H9 (cell line): ENCODE measurements around the gene ASPM. TPM values are rescaled to one million over a fixed set of nuclear protein-coding genes. Genes with fewer than 3 reads are reported as not detected.

Experiments
- DNase-seq: peaks from one replicate; pipeline ENCODE4 v3.0.0-alpha.2; 2017
- H2AFZ ChIP-seq: one replicate; pipeline ENCODE4 v1.6.1; 2013; ENCODE audit warnings: mild to moderate bottlenecking, low read length, control low read depth, moderate library complexity
- H2AK5ac ChIP-seq: 2 replicates; pipeline ENCODE4 v1.6.1; 2013; ENCODE audit warnings: low read length, control low read depth, mixed read lengths; ENCODE audit not compliant: insufficient read length
- H2BK120ac ChIP-seq: one replicate; pipeline ENCODE4 v1.6.1; 2013; ENCODE audit warnings: low read depth, mild to moderate bottlenecking, low read length, control low read depth, inconsistent platforms; ENCODE audit not compliant: poor library complexity, severe bottlenecking
- H2BK12ac ChIP-seq: 2 replicates; pipeline ENCODE4 v1.6.1; 2013; ENCODE audit warnings: low read length, control low read depth, mixed read lengths, low read depth; ENCODE audit not compliant: insufficient read length
- H2BK15ac ChIP-seq: 2 replicates; pipeline ENCODE4 v1.6.1; 2013; ENCODE audit warnings: low read depth, low read length, control low read depth
- H2BK20ac ChIP-seq: one replicate; pipeline ENCODE4 v1.6.1; 2013; ENCODE audit warnings: low read depth, mild to moderate bottlenecking, low read length, control low read depth, inconsistent platforms; ENCODE audit not compliant: poor library complexity, severe bottlenecking
- H2BK5ac ChIP-seq: 2 replicates; pipeline ENCODE4 v1.6.1; 2013; ENCODE audit warnings: low read length, control low read depth, mixed read lengths; ENCODE audit not compliant: insufficient read length
- H3K14ac ChIP-seq: 2 replicates; pipeline ENCODE4 v1.6.1; 2013; ENCODE audit warnings: low read length, control low read depth; ENCODE audit not compliant: insufficient read depth
- H3K18ac ChIP-seq: 2 replicates; pipeline ENCODE4 v1.6.1; 2013; ENCODE audit warnings: low read depth, mild to moderate bottlenecking, mixed read lengths, low read length, control low read depth; ENCODE audit not compliant: insufficient read length
- H3K23ac ChIP-seq: 2 replicates; pipeline ENCODE4 v1.6.1; 2013; ENCODE audit warnings: low read length, control low read depth, mixed read lengths, low read depth; ENCODE audit not compliant: insufficient read length
- H3K23me2 ChIP-seq: 2 replicates; pipeline ENCODE4 v1.6.1; 2013; ENCODE audit warnings: low read depth, mild to moderate bottlenecking, mixed read lengths, low read length, control low read depth; ENCODE audit not compliant: insufficient read length, poor library complexity, severe bottlenecking
- H3K27ac ChIP-seq: 2 replicates; pipeline ENCODE4 v1.5.1; 2013; ENCODE audit warnings: low read length, control low read depth, mixed read lengths, low read depth; ENCODE audit not compliant: insufficient read length
- H3K27me3 ChIP-seq: 2 replicates; pipeline ENCODE4 v1.6.1; 2013; ENCODE audit warnings: low read length, control low read depth, inconsistent platforms; ENCODE audit not compliant: insufficient read depth
- H3K4ac ChIP-seq: 2 replicates; pipeline ENCODE4 v1.6.1; 2013; ENCODE audit warnings: low read depth, mild to moderate bottlenecking, control low read depth, inconsistent platforms, low read length, moderate library complexity
- H3K4me1 ChIP-seq: 2 replicates; pipeline ENCODE4 v1.6.1; 2013; ENCODE audit warnings: low read length, control low read depth, inconsistent platforms; ENCODE audit not compliant: insufficient read depth
- H3K4me2 ChIP-seq: 2 replicates; pipeline ENCODE4 v1.6.1; 2013; ENCODE audit warnings: low read length, control low read depth, mixed read lengths; ENCODE audit not compliant: insufficient read length, insufficient read depth
- H3K56ac ChIP-seq: 2 replicates; pipeline ENCODE4 v1.6.1; 2013; ENCODE audit warnings: low read depth, mild to moderate bottlenecking, mixed read lengths, low read length, control low read depth; ENCODE audit not compliant: insufficient read length
- H3K79me1 ChIP-seq: 2 replicates; pipeline ENCODE4 v1.6.1; 2013; ENCODE audit warnings: low read depth, mild to moderate bottlenecking, moderate library complexity, low read length, control low read depth, inconsistent platforms; ENCODE audit not compliant: insufficient read depth, poor library complexity, severe bottlenecking
- H3K79me2 ChIP-seq: 2 replicates; pipeline ENCODE4 v1.6.1; 2013; ENCODE audit warnings: low read length, control low read depth, inconsistent platforms; ENCODE audit not compliant: insufficient read depth
- H3K9ac ChIP-seq: 2 replicates; pipeline ENCODE4 v1.6.1; 2013; ENCODE audit warnings: low read length, control low read depth, mixed read lengths; ENCODE audit not compliant: insufficient read length; ENCODE audit errors: extremely low read depth
- H3K9me3 ChIP-seq: one replicate; pipeline ENCODE4 v1.6.1; 2013; ENCODE audit warnings: low read depth, low read length, inconsistent platforms; ENCODE audit not compliant: control insufficient read depth
- H3T11ph ChIP-seq: one replicate; pipeline ENCODE4 v1.6.1; 2013; ENCODE audit warnings: mild to moderate bottlenecking, low read length, control low read depth, inconsistent platforms
- H4K20me1 ChIP-seq: one replicate; pipeline ENCODE4 v1.6.1; 2013; ENCODE audit not compliant: control insufficient read depth, insufficient read length, insufficient read depth
- H4K5ac ChIP-seq: 2 replicates; pipeline ENCODE4 v1.6.1; 2013; ENCODE audit warnings: low read depth, mild to moderate bottlenecking, mixed read lengths, low read length, control low read depth; ENCODE audit not compliant: insufficient read length
- H4K8ac ChIP-seq: replicated peaks from 2 replicates; pipeline ENCODE4 v1.6.1; 2013; ENCODE audit warnings: low read length, control low read depth, mixed read lengths, low read depth; ENCODE audit not compliant: insufficient read length
- H4K91ac ChIP-seq: 2 replicates; pipeline ENCODE4 v1.6.1; 2013; ENCODE audit warnings: low read depth, mild to moderate bottlenecking, moderate library complexity, mixed read lengths, low read length, control low read depth; ENCODE audit not compliant: insufficient read length
- H3K27ac Mint-ChIP-seq, 3 experiments: 2 replicates in 2 of 3; 3 replicates in 1 of 3; pipeline ENCODE4 v1.8.0; 2020 to 2021; ENCODE audit warnings: mixed read lengths in 3 of 3, mild to moderate bottlenecking in 1 of 3, moderate library complexity in 1 of 3
- H3K27me3 Mint-ChIP-seq: 2 replicates; pipeline ENCODE4 v1.8.0; 2021; ENCODE audit warnings: low read depth, mild to moderate bottlenecking, moderate library complexity, mixed read lengths
- H3K36me3 Mint-ChIP-seq, 3 experiments: 2 replicates in 2 of 3; 3 replicates in 1 of 3; pipeline ENCODE4 v1.8.0; 2020 to 2021; ENCODE audit warnings: low read depth in 3 of 3, mixed read lengths in 3 of 3; ENCODE audit not compliant: insufficient read depth in 1 of 3
- H3K4me1 Mint-ChIP-seq, 2 experiments: 2 replicates each; pipeline ENCODE4 v1.8.0; 2020; ENCODE audit warnings: mixed read lengths in 2 of 2
- H3K4me3 Mint-ChIP-seq, 2 experiments: 2 replicates in 1 of 2; 3 replicates in 1 of 2; pipeline ENCODE4 v1.8.0; 2020 to 2021; ENCODE audit warnings: mild to moderate bottlenecking in 2 of 2, mixed read lengths in 2 of 2, moderate library complexity in 1 of 2
- H3K9me3 Mint-ChIP-seq, 2 experiments: 2 replicates in 1 of 2; 3 replicates in 1 of 2; pipeline ENCODE4 v1.8.0; 2020; ENCODE audit warnings: mild to moderate bottlenecking in 2 of 2, mixed read lengths in 2 of 2, moderate library complexity in 1 of 2
- WGBS: extraction: QIAGEN DNeasy Blood & Tissue Kit; methylation state at CpG from one replicate; pipeline ENCODE4 v1.1.7; 2013; ENCODE audit warnings: missing lambda C conversion rate, low lambda C conversion rate, mixed read lengths; ENCODE audit not compliant: insufficient read length; ENCODE audit errors: extremely low coverage; 5-methylcytosine and 5-hydroxymethylcytosine counted together
- long read RNA-seq: library from polyadenylated mRNA; unstranded; transcript quantifications from one replicate; pipeline ENCODE4 v2.0.0, GENCODE V29; 2020
- total RNA-seq: library from RNA; stranded (reverse); gene quantifications from 2 replicates; pipeline ENCODE4 v1.2.1, GENCODE V29; 2021
- TF ChIP-seq, protein P1 (sequence below): fragments of 200-600 bp; sonication (generic); conservative IDR thresholded peaks from 3 replicates; pipeline ENCODE4 v1.8.0; 2021; ENCODE audit warnings: antibody characterized with exemption, mild to moderate bottlenecking

ASPM gene, protein sequence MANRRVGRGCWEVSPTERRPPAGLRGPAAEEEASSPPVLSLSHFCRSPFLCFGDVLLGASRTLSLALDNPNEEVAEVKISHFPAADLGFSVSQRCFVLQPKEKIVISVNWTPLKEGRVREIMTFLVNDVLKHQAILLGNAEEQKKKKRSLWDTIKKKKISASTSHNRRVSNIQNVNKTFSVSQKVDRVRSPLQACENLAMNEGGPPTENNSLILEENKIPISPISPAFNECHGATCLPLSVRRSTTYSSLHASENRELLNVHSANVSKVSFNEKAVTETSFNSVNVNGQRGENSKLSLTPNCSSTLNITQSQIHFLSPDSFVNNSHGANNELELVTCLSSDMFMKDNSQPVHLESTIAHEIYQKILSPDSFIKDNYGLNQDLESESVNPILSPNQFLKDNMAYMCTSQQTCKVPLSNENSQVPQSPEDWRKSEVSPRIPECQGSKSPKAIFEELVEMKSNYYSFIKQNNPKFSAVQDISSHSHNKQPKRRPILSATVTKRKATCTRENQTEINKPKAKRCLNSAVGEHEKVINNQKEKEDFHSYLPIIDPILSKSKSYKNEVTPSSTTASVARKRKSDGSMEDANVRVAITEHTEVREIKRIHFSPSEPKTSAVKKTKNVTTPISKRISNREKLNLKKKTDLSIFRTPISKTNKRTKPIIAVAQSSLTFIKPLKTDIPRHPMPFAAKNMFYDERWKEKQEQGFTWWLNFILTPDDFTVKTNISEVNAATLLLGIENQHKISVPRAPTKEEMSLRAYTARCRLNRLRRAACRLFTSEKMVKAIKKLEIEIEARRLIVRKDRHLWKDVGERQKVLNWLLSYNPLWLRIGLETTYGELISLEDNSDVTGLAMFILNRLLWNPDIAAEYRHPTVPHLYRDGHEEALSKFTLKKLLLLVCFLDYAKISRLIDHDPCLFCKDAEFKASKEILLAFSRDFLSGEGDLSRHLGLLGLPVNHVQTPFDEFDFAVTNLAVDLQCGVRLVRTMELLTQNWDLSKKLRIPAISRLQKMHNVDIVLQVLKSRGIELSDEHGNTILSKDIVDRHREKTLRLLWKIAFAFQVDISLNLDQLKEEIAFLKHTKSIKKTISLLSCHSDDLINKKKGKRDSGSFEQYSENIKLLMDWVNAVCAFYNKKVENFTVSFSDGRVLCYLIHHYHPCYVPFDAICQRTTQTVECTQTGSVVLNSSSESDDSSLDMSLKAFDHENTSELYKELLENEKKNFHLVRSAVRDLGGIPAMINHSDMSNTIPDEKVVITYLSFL (N-terminal part only)
- 32.4 and 34.9 TPM in 2 replicates for total RNA-seq
- long read RNA-seq, partial matches to known transcripts, result 40 of 45 reads
- long read RNA-seq, other reads (novel, unspliced or antisense), result 5 of 45 reads

DNA sequence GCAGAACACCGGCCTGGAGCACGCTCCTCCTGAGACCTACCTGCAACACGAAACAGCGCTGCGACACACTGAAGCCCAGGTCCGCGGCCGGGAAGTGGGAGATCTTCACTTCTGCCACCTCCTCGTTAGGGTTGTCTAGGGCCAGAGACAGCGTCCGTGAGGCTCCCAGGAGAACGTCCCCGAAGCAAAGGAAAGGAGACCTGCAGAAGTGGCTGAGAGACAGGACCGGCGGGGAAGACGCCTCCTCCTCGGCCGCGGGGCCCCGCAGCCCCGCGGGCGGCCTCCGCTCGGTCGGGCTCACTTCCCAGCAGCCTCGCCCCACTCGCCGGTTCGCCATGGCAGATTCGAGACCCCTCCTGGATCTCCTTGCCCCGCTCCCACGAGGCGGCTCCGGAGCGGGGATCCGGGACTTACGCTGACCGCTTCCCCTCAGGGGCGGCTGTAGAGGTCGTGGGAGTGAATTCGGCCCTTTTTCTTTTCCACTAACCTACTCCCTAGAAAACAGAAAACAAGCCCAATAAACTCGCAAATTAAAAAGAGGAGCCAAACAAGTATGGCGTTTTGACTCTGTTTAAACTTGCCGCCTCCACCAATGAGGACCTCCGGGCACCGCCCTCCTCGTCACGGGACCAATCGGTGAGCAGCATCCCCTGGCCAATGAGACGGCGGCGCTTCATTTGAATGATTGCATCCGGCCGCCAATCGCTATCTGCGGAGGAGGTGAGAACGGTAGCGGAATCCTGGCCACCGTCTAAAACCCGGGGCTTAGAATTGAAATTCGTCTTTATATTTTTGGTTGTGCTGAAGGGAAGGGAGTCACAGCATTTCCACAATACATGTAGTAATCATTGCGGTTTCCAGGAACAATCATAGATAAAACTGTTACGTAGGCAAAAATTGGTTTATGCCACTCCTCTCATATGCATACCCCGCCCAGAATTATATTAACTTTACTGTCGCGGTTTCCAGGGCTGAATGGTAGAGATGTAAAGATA is at the start of gene ASPM:
ASPM (minus strand) TSS at position 569 of the 995 bp plus-strand sequence; CDS start at position 337, 232 bp downstream.
- Histone ChIP-seq H4K91ac (no peak within 1 kb of the TSS), H3K56ac (no peak within 1 kb of the TSS), H4K20me1 (no peaks in the 10 kb centered on the region), H3K18ac (peak within 1 kb of the TSS; percentile 68), H3K4me1 (no peaks in the 10 kb centered on the region), H2BK5ac (no peak within 1 kb of the TSS), H3K79me2 (peaks cover 8% of the 10 kb centered on the region; the same call in 1 of the 2 replicates), H3K23ac (no peak within 1 kb of the TSS), H2BK20ac (no peak within 1 kb of the TSS), H4K5ac (no peak within 1 kb of the TSS), H3K4ac (no peak within 1 kb of the TSS), H3K27me3 (no peaks in the 10 kb centered on the region), H2AFZ (peak within 1 kb of the TSS; percentile 27), H2AK5ac (no peak within 1 kb of the TSS), H2BK15ac (no peak within 1 kb of the TSS), H3K79me1 (no peaks in the 10 kb centered on the region), H2BK120ac (no peak within 1 kb of the TSS), H3T11ph (no peak within 1 kb of the TSS), H3K9me3 (no peaks in the 10 kb centered on the region), H3K14ac (peak within 1 kb of the TSS; percentile 74; the same call in 1 of the 2 replicates), H3K9ac (peak within 1 kb of the TSS; percentile 86), H3K4me2 (peak within 1 kb of the TSS; percentile 52), H2BK12ac (no peak within 1 kb of the TSS), H3K23me2 (no peaks in the 10 kb centered on the region), H4K8ac (no peak within 1 kb of the TSS), H3K27ac (peak within 1 kb of the TSS; percentile 55)
- Mint-ChIP-seq H3K36me3 (peaks cover 10 to 26% (median 19%) of the 10 kb centered on the region in 3 experiments; a peak in 6 of 7 replicates), H3K9me3 (0 out of 5 replicates have a peak, but pooled peaks cover 0 to 2% of the 10 kb centered on the region in 2 experiments), H3K27ac (peak within 1 kb of the TSS; percentile 99), H3K4me3 (peak within 1 kb of the TSS; percentile 96 to 99), H3K4me1 (peaks cover 14 to 21% of the 10 kb centered on the region in 2 experiments), H3K27me3 (no peaks in the 10 kb centered on the region)
- WGBS, result no CpG with 5 or more reads among the region's 67 CpGs
- peak; percentile 95 for DNase-seq
- TF ChIP-seq, protein P1, sequence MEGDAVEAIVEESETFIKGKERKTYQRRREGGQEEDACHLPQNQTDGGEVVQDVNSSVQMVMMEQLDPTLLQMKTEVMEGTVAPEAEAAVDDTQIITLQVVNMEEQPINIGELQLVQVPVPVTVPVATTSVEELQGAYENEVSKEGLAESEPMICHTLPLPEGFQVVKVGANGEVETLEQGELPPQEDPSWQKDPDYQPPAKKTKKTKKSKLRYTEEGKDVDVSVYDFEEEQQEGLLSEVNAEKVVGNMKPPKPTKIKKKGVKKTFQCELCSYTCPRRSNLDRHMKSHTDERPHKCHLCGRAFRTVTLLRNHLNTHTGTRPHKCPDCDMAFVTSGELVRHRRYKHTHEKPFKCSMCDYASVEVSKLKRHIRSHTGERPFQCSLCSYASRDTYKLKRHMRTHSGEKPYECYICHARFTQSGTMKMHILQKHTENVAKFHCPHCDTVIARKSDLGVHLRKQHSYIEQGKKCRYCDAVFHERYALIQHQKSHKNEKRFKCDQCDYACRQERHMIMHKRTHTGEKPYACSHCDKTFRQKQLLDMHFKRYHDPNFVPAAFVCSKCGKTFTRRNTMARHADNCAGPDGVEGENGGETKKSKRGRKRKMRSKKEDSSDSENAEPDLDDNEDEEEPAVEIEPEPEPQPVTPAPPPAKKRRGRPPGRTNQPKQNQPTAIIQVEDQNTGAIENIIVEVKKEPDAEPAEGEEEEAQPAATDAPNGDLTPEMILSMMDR, result no peak
